Activated CD4-positive, alpha-beta T cell treated with anti-CD3 and anti-CD28 coated beads, Interleukin-2, amount 50 U/mL, for 24 hours (primary cell): ENCODE results near the gene SIRPD.
"Not testable (repeated sequence)": the region's sequence is repeated elsewhere in the genome, so short reads cannot be mapped to it uniquely, and the experiment has no call there.

ENCODE experiments used
- DNase-seq, 2 donors: peaks; one replicate each; pipeline ENCODE4 v3.0.0-alpha.2; 2020; ENCODE audit warnings: low read depth in 1 of 2, low spot score in 1 of 2

SIRPD gene

GRCh38 chr20:1557605-1558004 is at the start of gene SIRPD:
TSS of gene SIRPD (minus strand) at chr20:1557705. CDS start at chr20:1557653, 52 bp downstream.
- DNase-seq, result no peak

GRCh38 chr20:1600736-1601135 is 43.2 kb upstream of the SIRPD start:
- DNase-seq, result no peak

DNA sequence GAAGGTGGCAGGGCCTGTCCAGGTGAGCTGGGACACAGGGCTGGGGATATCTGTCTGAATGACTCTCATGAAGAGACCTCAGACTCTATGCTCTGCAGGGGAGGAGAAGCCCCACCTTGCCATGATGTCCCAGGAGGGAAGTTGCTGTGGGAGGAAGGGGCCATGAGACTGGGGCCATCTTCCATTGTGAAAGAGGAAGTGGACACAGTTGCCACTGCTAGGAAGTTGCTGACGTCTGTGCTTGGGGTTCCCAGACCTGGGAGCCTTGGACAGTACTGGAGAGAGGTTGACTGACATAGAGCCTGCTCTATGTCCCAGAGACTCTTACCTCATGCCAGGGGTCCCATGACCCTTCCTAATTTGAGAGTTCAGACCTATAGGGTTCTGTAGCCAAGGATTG is 37.8 kb upstream of the SIRPD start:
- no peak for DNase-seq

- DNase-seq, result no peak
Measured at GRCh38 chr20:1588533-1589460, 31.3 kb upstream of the SIRPD start.

GRCh38 chr20:1587781-1588532 is 30.5 kb upstream of the SIRPD start:
- no peak for DNase-seq

- DNase-seq, result no peak
Measured at GRCh38 chr20:1579488-1579887, 22.0 kb upstream of the SIRPD start.

DNA sequence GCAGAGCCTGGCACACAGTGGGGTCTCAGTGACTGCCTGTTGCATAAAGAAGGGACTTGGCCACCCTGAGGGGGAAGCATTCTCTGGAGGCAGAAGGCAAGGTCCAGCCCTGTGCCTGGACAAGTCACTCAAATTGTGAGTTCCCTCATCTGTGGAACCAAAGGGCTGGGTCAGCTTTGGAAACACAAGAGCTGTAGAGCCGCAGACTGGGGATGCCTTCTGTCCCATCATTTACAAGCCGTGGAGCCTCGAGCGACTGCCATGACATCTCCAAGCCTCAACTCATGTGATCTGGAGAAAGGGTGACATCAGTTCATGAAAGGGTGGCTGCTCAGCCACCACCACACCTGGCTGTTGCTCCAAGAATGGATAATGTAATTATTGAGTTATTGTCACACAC is 20.4 kb upstream of the SIRPD start:
- DNase-seq, result no peak

DNA sequence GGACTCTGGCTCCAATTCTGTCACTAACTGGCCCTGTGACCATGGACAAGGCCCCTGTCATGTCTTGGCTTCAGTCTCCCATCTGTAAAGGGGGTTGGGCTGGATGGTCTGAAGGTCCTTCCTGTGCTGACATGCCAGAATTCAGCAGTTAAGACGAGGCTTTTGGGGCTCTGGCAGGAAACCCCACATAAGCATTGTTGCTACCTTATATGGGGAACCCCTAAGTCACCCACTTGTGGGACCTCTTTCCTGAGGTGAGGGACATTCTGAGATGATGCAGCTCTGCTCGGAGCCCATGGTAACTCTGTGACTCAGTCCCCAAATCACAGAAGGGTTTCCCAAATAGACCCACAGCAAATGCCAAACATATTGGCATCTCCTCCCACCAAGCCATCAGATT is 19.8 kb upstream of the SIRPD start:
- DNase-seq, result not testable (repeated sequence)

- DNase-seq, result no peak
Measured at GRCh38 chr20:1576641-1577040, 19.1 kb upstream of the SIRPD start.

- DNase-seq, result not testable (repeated sequence)
Measured at GRCh38 chr20:1576003-1576402, 18.5 kb upstream of the SIRPD start.

DNA sequence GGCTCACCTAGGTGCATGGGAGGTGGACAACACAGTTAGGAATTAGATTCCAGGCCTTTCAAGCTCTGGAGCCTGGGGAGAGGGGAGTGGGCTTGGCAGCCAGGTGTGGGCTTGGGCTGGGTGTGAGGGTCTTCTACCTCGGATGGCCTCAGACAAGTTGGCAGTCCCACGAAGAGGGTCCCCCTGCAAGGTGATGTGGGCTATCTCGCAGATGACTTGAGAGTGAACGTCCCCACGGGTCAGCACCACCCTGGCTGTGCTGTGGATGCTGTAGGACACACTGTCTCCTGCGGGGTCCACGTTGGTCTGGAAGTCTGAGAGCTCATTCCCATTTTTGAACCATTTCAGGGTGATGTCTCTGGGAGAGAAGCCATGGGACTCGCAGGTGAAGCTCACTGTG is 14.1 kb upstream of the SIRPD start:
- not testable (repeated sequence) for DNase-seq

GRCh38 chr20:1569415-1569881 is 11.9 kb upstream of the SIRPD start:
- no peak for DNase-seq

DNA sequence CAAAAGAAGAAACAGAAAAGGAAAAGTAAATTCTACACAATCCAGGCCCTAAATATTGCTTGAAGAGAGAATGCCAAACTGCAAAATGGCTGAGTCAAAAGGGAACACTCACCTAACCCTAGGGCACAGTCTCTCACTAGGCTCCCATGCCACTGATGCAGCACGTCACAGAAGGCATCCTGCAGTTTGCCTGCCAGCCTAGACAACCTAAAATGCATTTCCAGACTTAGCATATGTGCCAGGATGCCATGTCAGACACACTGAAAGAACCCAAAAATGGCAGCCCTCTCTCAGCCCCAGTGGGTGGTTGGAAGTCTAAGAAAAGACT is 10.6 kb upstream of the SIRPD start:
- DNase-seq, result no peak

DNA sequence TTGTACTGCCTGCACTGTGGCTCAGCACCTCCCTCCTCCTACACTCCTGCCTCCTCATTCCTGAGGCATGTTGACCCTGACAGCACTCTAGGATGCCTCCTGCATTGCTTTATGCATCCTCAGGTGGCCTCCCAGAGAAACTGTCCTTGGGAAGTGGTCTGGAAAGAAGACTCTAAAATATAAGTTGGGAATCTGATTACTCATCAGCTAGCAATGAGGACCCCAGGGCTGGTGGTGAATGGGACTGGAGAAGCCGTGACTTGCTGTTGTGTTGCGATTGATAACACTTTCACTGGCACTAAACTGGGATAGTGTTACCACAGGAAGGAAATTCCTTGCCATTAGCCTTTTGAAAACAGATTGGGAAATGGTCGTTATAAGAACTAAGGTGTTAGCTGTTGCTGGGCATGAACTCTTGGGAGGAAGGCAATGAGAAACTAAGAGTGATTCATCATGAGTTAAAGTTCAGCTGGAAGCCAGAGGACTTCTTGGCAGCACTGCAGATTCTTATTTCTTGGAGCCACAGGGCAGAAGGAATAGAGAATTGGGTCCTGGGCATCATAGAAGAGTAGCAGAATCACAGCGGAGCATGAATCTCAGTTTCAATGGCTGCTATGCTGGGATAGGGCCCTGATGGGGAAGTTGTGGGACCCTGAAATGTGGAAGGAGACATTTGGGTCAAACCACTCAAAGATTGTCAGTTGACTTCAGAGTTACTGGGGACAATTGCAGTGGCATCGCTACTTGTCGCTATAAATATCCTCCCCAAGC is 10.1 kb upstream of the SIRPD start:
- no peak for DNase-seq

DNA sequence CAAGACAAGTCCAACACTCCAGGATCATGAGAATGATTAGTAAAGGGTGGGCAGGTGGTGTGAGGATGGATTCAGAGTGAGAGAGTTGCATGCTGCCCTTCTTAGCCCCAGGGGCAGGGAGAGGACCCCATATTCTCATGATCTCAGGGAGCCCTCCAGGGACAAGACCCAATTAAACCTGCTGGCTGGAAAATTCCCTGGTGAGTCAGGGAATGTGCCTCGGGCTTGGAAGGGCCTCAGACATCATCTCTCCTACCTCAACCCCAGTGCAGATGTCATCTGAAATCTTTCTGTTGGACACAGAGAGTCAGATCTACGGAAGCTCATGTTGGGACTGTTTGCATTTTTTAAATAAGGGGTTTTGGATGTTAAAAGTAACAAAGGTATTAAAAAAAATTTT is 9.2 kb upstream of the SIRPD start:
- DNase-seq, result no peak

DNA sequence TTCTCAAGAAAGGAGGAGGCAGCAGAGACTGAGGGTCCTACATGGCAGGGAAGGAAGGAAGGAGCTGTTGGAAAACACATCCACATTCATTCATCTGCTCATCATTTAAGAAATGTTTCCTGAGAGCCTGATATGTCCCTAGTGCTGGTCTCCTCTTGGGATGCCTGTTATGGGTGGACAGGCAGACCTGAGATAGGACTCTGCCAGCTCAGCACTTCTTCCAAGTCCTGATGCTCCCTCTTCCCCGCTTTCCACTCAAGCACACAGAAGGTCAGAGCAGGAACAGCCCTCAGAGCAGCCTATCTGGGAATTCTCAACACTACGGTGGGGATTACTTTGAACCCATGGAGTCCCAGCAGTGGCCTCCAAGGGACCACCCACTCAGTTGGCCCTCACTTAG is 8.0 kb upstream of the SIRPD start:
- DNase-seq, result no peak

GRCh38 chr20:1563598-1563997 is 6.1 kb upstream of the SIRPD start:
- DNase-seq, result no peak

- no peak for DNase-seq
Measured at GRCh38 chr20:1562622-1563021, 5.1 kb upstream of the SIRPD start.

DNA sequence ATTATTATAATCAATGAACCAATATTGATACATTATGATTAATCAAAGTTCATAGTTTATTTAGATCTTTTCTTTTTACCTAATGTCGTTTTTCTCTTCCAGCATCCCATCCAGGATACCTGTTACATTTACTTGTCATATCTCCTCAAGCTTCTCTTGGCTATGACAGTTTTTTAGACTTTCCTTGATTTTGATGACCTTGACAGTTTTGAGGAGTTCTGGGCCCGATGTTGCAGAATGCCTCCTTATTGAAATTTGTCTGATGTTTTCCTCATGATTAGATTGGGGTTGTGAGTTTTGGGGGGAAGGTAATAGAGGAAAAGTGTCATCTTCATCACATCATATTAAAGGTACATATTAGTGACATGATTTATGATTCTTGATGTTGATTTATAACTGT is 3.8 kb upstream of the SIRPD start:
- no peak for DNase-seq

DNA sequence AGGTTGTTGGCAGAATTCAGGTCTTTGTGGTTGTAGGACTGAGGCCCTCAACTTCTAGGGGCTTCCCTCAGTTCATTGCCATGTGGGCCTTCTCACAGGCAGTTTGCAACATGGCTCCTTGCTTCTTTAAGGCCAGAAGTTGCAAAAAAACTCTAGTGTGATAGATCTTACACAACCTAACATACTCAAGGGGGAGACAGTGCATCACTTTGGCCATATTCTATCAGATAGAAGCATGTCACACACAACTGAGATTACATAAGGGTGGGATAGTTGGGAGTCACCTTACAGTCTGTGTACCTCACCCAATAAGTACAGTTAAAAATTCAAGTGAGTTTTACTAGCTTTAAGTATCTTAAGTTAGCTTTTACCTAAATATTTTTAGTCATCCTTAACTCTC is 1.6 kb downstream of the SIRPD start:
- DNase-seq, result peak in 1 of 2 donors; percentile 8

GRCh38 chr20:1539816-1540419 is 17.6 kb downstream of the SIRPD start:
- DNase-seq, result no peak
